OCI-M1 (cell line): Measurements from ENCODE around the gene UGP2.

Source experiments
- DNase-seq: peaks from one replicate; lab custom pipeline; 2025; lab: John Stamatoyannopoulos, UW

UGP2 gene

GRCh38 chr2:63865159-63865799 is 23.6 kb downstream of the UGP2 start:
- no peak for DNase-seq

DNA sequence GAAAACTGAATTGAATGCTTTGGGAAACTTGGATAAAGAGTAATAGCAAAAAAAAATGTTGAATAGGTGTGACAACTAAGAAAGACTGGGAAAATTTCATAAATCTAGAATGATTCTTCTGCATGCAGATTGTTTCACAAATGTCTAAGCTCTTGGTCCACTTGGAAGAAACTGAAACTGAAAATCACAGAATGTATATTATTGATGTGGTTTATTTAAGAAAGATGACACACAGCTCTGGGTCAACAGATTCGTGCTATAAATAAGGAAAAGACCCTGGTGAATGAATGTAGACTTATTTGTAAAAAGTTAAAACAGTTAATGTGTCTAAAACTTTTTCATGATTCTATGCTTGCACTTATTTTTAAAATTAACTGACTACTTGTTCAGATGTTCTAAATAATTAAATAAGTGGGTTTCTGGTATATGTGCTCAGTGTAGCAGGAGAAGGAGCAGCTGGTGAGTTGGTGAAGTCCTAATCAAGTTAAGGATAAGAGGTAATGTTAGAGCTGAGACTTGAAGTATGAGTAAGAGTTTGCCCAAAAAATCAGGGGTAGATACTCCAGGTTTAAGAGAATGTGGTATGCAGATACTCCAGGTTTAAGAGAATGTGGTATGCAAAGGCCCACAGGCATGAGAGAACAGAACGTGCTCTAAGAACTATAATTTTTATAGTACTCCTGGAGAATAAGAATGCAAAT is 24.5 kb downstream of the UGP2 start:
- DNase-seq = no peak

DNA sequence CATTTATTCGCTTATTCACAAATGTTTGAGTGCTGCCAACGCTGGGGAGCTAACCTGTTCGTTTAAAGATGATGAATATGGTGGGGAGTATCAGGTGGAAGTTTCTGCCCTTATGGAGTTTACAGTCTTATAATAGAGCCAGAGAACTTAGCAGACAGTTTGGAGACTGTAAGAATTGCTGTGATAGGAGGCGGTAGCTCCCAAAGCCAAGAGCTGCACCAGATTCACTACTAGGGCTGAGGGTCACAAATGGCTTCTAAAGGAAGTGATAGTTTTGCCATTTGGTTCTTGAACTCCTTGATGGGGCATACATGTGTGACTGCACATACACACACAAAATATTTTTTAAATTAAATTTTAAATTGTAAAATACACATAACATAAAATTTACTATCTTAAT is 29.0 kb downstream of the UGP2 start:
- DNase-seq = no peak

GRCh38 chr2:63871864-63872263 is 30.2 kb downstream of the UGP2 start:
- DNase-seq = no peak

GRCh38 chr2:63872571-63873328 is 31.1 kb downstream of the UGP2 start:
- DNase-seq = no peak

GRCh38 chr2:63874204-63875130 is 32.8 kb downstream of the UGP2 start:
- no peak for DNase-seq

- no peak for DNase-seq
Observed at GRCh38 chr2:63875131-63875527, 33.4 kb downstream of the UGP2 start.

DNA sequence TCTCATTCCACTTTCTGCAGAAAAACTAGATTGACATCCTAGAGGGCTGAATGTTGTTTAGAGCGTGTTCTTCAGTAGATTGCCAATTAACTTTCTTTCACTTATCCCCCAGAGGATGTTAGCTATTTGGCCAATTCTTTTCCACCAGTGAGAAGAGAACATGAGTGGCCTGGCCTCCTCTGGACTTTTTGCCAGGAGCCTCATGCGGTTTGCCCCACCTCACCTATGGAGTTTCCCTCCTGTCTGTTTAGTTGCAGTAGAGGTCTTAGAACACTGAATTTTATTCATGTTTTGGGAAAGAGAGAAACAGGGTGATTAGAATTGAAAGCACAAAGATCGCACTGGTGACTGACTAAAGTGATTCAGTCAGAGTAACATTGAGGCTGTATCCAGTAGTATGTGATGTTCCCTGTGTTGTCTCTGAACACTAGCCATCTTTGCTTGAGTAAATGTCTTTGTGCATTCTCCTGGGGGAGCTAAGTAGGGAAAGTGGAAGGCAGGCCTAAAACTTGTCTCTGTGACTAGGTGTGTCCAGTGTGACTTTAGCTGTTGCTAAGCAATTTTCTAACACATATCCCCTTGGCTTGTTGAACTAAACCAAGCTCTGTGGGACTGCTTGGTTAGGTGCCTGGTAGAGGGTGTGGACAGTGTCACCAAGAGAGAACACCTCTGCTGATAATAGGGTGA is 34.0 kb downstream of the UGP2 start:
- no peak for DNase-seq

GRCh38 chr2:63876311-63876710 is 34.6 kb downstream of the UGP2 start:
- DNase-seq = no peak

DNA sequence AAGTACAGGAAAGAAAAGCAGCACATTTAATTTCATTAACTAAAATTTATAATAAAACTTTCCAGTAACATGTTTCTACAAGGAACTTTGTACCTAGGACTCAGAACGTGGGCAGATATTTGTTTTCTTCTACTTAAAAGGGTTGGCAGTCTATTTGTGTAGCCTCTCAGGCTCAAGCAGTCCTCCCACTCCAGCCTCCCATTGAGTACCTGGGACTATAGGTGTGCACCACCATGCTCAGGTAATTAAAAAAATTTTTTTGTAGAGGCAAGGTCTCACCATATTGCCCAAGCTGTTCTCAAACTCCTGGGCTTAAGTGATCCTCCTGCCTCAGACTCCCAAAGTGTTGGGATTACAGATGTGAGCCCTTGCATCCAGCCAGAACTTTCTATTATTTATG is 36.8 kb downstream of the UGP2 start:
- DNase-seq = no peak

GRCh38 chr2:63879876-63880433 is 38.3 kb downstream of the UGP2 start:
- no peak for DNase-seq

DNA sequence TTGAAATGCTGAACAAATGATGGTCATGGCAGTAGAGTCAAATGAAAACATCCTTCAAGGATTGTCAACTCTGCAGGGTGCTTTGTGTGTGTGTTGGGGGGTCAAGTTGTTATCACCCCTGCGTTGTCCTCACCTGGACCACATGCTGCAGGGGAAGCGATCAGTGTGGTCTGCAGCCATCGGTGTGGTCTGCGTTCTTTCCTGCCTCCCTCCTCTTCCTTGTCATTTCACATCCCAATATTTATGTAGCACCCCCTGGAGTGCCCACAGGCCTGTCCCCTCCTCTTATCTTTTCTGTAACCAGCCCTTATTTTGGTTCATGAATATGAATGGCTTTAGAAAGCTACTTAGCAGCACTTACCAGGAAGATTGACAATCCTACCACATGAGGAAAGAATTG is 38.9 kb downstream of the UGP2 start:
- DNase-seq = no peak

DNA sequence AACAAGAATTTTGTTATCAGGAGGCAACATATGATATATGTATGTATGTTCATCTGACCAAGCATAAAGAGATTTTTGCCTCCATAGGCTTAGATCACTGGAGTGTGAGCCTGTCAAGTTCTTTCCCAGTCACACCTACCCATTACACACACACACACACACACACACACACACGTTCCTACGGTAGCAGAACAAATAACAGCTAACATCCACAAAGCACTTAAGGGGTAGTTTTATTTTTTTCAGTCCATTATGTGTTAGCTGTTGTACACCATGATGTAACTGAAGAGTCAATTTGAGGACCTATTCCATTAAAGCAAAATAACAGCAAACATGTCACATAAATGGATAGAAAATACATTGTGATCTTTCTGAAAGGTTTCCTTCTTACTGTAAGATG is 39.5 kb downstream of the UGP2 start:
- no peak for DNase-seq

- no peak for DNase-seq
Observed at GRCh38 chr2:63882395-63883105, 40.9 kb downstream of the UGP2 start.

DNA sequence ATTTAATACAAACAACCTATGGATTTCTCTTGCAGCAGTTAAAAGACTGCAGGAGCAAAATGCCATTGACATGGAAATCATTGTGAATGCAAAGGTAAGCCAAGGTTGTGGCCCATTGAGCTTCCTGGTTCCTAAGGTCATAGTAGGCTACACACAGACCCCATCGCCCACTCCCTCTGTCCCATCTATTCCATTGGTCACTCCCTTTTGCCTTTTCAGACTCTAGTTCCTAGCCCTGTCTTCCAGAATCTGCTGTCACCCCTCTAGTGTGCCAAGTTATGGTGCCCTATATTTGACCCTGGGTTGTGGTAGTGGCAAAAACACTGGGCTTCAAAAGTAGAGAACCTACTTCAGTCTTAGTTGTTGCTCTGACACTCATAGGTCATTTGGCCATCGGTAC is 44.7 kb downstream of the UGP2 start:
- DNase-seq = no peak

DNA sequence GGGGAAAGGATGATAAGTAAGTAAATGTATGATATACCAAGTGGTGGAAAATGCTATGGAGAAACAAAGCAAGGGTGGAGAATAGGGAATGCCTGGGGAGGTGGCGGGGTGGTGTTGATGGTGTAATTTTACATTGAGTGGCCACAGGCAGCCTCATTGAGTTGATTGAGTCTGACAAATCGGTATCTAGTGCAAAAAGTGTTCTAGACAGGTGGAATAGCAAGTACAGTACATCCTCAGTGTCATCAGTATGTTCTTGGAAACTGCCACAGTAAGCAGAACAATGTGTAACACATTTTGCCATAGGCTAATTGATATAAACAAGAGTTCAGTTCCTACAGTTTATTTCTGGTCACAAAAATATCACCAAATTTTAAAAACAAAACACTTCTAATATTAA is 46.4 kb downstream of the UGP2 start:
- no peak for DNase-seq

DNA sequence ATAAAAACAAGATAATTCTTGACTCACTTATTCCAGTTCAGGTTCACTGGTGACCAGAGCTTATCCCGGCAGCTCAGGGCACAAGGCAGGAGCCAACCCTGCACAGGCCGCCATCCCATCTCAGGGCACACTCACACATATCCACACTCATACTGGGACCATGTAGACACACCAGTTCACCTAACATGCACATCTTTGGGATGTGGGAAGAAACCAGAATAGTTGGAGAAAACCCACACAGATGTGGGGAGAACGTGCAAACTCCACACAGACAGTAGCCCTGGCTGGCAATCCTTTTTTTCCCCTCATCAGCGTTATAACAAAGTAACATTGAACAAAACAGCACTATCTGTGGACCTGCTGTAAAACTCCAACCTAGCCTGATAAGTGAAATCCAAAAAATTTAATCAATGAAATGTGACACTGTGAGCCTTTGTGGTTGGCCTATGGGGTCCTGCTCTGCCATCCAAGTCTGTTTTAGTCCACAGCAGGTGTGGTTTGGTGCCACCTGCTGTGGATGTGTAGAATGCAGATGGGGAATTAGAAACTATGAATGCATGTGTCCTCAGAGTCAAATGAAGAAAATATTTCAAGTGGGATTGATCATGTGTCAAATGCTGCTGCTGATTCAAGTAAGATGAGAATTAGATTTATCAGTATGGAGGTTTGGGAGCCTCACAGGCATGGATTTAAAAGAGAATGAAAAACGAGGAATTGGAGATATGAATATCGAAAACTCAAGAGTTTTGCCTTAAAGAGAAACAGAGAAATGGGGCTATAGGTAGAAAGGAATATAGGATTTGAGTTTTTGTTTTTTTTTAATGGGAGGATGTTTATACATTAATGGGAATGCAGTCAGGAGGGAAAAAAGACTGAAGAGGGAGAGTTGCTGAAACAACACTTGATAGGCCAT is 47.0 kb downstream of the UGP2 start:
- peak; percentile 62 for DNase-seq

GRCh38 chr2:63890678-63891077 is 49.0 kb downstream of the UGP2 start:
- DNase-seq = no peak

- no peak for DNase-seq
Observed at GRCh38 chr2:63891488-63892030, 49.9 kb downstream of the UGP2 start.
